Ishikawa (cell line): ENCODE data around the gene ZBED4.

Experiments used
- CEBPB ChIP-seq: IDR thresholded peaks from 2 replicates; pipeline ENCODE4 v1.6.1; 2012
- CREB1 ChIP-seq: IDR thresholded peaks from 2 replicates; pipeline ENCODE4 v1.6.1; 2012; ENCODE audit warnings: low read depth
- EGR1 ChIP-seq: IDR thresholded peaks from 2 replicates; pipeline ENCODE4 v1.6.1; 2012
- EP300 ChIP-seq: IDR thresholded peaks from 2 replicates; pipeline ENCODE4 v1.6.1; 2012; ENCODE audit warnings: borderline replicate concordance
- FOXM1 ChIP-seq: IDR thresholded peaks from 2 replicates; pipeline ENCODE4 v1.6.1; 2012; ENCODE audit warnings: low read depth, borderline replicate concordance
- MAX ChIP-seq: IDR thresholded peaks from 2 replicates; pipeline ENCODE4 v1.6.1; 2012
- NFIC ChIP-seq: IDR thresholded peaks from 2 replicates; pipeline ENCODE4 v1.6.1; 2012
- RAD21 ChIP-seq: IDR thresholded peaks from 2 replicates; pipeline ENCODE4 v1.6.1; 2012; ENCODE audit warnings: low read depth
- REST ChIP-seq: IDR thresholded peaks from 2 replicates; pipeline ENCODE4 v1.6.1; 2012; ENCODE audit warnings: low read depth, mild to moderate bottlenecking
- TAF1 ChIP-seq: IDR thresholded peaks from 2 replicates; pipeline ENCODE4 v1.6.1; 2012; ENCODE audit warnings: low read depth, mild to moderate bottlenecking
- USF1 ChIP-seq: IDR thresholded peaks from 2 replicates; pipeline ENCODE4 v1.6.1; 2012
- YY1 ChIP-seq: IDR thresholded peaks from 2 replicates; pipeline ENCODE4 v1.6.1; 2012; ENCODE audit warnings: low read depth

GRCh38 chr22:49812838-49813237 lies 40.8 kb upstream of the ZBED4 start:
- TF ChIP-seq EP300 (no peak), RAD21 (no peak), NFIC (no peak), TAF1 (no peak), USF1 (no peak), CEBPB (no peak), YY1 (no peak), FOXM1 (no peak), REST (no peak), MAX (no peak), CREB1 (no peak), EGR1 (no peak)
